ENCODE measurements around the gene C16orf86.

- TF ChIP-seq POLR2A (IDR thresholded peaks at IDR 0.05; ENCODE audit: low read length) (no peak), GATA1 (IDR thresholded peaks at IDR 0.05; ENCODE audit: low read depth, low read length) (no peak)
Measured at GRCh38 chr16:67663151-67663876, 3.3 kb upstream of the C16orf86 start.

All from erythroblast (primary cell).